Endothelial cell of hepatic sinusoid (primary cell): ENCODE measurements around the gene APOM.

Source experiments
- in situ Hi-C: cut with HindIII; loops from 2 replicates; pipeline ENCODE4 v1.10.0; 2017; ENCODE audit warnings: low sequenced_read_pairs

The APOM gene

DNA sequence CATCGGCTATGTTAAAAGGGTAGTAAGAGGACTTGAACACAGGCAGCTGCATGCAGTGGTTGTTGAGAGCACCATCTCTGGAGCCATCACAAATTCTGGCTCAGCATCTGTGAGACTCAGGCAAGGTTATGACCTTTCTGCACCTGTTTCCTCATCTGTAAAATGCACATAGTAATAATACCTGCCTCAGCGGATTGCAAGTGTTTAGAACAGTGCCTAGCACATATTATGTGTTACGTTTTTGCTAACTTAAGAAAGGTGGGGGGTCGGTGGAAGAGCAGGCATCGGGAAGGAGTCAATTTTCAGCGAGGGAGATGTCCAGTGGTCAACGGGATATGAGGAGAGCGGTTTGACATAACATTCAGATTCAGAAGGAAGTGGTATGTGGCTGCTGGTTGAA lies 22.3 kb downstream of the APOM start:
- in situ Hi-C loops, result no loop called here

DNA sequence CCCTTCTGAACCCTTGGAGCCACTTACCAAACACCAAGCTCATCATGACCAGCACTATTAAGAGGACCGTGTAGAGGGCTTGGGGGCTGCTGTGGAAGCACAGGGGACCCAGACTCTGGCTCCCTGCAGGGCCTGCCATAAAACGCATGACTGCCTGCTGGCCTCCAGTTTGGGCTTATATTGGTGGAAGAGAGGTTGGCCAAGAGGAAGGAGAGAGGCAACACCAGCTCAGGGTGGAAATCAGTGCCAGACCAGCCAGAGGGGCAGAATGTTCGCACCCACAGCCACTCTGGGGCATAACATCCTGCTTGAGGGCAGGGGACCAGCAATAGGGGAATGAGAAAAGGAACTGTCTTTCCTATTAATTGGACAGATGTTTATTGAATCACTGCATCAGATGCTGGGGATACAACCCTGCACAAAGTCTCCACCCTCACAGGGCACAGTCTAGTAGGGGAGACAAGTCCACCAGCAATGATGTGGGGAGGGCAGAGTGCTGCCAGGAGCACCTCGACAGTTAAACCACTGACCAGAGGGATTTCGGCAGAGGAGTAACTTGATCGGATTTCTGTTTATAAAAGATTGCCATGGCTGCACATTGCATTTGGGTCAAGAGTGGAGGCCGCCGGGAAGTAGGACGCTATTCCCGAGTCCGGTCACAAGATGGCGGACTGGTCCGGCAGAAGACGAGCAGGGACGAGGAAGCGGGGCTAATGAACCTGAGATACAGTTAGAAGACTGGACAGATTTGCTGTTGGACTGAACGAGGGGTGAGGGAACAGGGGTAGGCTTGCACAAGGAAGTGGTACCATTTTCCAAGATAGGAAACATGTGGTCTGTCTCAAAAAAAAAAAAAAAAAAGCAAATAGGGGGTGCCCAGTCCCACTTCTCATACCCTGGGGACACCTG lies 24.8 kb downstream of the APOM start, which contains the start of gene LY6G5C:
Gene LY6G5C, minus strand, starts transcription at position 842 of the 909 bp plus-strand sequence. Its CDS starts 694 bp downstream, at position 148.
- in situ Hi-C loops, result no loop called here

DNA sequence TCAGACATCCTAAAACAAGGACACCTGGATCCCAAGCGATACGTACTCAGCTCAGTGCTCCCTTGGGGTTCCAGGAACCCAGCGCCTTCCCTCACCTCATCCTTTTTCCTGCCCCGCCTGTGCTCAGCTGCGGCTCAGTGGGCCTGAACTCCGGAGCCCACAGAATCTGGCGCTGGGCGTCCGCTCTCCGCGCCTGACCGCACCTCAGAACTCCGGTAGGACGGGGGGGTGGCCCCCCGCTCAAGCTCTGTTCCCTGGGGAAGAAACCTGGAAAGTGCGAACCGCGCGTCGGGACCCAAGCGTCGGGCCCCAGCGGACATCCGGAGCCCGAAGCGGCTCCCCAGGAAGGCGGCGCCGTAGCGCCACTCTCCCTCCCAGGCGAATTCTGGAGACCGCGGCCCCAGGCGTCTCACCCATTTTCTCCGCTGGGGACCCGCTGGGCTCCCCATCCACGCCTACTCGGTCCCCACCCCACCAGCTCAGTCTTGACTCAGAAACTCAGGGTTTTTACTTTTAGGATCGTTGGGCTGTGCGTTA lies 25.5 kb downstream of the APOM start:
- in situ Hi-C loops, result no loop called here

DNA sequence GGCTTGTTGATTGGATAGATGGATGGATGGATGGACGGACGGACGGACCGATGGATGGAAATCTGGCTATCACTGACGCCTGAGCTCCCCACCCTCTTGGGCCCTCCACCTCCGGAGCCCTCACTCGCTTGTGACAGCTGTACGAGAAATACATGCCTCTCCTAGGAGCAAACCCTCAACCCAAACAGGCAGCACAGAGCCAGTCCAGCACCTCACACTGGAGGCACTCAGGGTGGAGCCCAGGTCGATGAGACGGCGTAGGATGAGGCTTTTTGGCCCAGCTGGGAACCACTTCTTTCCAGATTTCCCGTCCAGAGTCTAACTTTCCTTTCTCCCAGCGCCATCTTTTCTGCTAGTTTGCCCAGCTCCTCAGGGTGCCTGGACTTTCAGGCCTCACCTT lies 27.9 kb downstream of the APOM start:
- in situ Hi-C loops, result no loop called here

DNA sequence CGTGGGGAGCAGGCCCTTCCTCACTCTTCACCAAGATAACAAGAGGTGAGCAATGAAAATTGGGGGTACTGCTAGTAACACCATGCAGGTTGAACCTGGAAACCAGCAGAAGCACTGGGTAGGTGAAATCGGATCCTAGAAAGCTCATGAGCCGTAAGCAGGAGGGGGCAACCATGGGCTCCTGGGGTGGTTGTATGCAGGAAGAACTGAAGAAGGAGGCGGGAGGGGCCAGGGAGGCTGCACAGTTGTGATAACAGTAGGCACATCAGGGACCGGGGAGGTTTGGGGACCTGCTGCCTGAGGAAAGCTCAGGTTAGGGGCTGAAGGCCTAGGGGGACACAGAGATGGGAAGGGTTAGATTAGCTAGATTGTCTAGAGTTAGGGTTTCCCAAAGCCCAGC lies 30.8 kb downstream of the APOM start:
- in situ Hi-C loops, result no loop called here

DNA sequence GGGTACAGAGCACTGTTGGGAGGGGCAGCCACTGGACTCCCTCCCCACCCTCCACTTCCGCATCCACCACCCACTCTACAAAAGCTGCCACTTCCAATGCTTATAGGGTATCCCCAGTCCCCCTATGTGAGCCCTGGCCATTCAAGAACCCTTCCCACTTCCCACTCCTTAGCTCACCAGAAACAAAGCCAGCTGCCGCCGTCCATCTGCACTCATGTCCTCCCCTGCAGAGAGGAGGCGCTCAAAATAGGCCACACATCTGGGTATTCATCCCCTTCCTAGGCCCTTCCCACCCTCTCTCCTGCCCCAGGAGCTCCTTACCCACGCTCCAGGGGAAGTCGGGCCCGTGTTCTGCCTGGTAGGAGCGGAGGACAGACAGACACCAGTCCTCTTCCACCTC lies 31.6 kb downstream of the APOM start:
- in situ Hi-C loops, result no loop called here

DNA sequence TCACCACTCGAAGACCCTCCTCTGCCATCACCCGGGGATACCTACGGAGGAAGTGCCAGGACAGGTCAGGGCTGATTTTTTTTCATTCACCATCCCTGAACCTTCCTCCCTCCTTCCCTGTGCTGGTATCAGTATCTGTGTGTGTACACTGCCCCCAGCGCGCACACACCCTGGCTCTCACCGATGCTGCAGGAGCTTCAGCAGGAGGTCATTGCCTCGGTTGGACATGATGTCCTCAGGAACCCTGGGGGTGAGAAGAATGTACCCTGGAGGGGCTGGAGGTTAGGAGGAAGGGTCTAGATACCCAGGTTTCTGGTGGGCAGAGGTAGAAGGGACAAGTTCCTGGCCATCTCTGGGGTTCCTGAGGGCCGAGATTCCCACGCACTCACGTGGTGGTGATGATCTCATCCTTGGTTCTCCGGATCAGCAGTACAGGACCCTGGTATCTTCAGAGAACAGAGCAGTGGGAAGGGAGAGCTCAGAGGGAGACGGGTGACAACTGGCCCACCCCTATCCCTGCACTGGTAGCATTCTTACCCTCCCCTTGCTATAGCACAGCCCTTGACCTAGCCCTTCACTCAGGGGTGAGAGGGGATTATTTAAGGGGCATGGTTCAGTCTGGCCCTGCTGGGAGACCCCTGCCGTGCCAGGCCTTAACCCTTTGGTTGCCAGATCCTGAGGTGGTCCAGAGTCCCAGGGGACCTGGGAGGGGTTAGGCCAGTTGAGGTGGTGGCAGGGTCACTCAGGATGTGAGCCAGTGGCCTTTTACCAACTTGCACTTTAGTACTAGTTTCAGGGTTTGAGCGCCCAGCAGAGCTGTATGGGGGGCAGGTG lies 32.4 kb downstream of the APOM start:
- in situ Hi-C loops, result no loop called here

DNA sequence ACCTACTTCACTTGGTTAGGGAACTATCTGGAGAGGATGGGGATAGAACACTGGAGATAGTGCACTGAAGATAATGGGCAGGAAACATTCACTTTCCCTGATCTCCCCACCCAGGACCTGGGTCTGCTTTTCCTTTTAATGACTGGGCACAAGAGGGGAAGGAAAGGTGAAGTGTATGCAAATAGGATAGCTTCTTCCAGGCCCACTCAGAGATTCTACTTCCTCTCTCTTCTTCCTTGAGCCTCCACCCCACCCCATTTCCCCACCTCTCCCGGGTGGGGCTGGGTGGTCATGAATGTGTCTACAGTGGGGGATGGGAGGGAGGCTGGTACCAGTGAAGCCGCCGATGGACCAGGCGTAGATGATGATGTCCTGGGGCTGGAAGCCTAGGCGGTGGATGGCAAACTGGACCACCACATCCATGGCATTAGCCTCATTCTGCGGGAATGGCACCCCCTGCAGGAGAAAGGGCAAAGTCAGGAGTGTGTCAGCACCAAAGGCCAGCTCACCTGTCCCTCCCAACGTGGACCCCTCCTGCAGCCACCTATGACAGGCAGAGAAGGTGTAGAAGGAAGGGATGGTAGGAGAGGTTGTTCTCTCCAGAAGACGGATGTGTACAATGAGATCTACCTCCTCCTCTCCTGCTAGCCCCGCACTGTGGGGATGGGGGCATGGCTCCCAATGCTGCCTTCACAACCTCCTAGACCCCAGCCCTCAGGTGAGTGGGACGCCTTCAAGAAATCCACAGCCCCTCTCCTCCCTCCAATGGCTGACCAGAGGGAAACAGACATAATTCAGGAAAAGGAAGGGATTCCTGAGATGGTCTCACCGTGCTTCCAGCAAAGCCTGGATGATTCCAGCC lies 33.8 kb downstream of the APOM start:
- in situ Hi-C loops, result loop anchor here (5.0 kb wide), 1 partner anchor 43 kb away; no protein-coding TSS in a partner anchor

DNA sequence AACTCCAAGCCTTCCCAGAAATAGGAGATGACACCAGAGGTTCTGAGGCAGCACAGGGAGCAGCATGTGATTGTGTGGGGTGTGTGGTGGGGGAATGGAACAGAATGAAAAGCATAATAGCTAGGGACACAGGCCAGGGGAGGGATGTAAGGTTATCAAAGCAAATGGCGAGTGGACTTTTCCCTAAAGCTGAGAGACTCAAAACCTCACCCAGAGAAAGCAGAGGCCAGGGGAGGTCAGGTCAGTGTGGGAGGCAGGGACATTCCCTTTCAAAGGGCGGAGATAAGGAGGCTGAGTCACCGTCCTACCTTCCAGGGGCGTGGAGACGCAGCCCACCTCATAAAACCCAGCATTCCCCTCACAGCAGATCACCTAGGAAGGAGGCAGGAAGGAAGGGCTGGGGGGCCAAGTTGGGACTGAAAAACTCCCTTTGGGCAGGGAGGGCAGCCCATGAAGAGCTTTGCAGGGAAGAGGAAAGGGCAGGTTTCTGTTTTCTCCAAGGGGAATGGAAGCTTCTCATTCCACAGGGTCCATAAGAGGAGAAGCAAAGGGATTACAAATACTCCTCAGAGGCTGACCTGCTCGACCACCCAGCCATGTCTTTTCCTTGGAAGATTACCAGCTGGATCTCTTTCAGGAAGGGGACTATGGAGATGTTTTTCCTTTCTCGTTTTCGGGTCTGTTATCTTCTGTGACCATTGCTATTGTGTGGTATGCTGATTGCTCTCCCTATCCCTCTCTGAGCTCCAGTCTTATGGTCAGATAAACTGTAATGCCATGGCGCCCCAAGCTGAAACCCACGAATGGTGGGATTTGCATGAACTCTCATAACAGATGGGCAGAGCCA lies 34.8 kb downstream of the APOM start:
- in situ Hi-C loops, result loop anchor here (5.0 kb wide), 1 partner anchor 42 kb away; no protein-coding TSS in a partner anchor

DNA sequence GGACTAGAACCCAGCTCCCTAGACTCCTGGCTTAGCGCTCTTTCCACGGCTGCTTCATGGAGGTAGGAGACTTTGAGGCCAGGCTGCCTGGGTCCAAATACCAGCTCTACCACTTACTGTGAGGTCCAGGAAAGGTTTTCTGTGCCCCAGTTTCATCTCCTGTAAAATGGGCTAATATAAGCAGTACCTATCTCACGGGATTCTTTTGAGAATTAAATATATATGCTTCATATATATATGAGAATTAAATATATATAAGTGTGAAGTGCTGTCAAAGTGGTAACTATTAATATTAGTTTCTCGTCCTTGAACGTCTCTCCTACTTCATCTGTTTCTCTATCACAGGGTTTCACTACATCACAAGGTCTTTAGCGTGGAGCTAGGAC lies 35.4 kb downstream of the APOM start:
- in situ Hi-C loops, result loop anchor here (5.0 kb wide), 1 partner anchor 41 kb away; no protein-coding TSS in a partner anchor

DNA sequence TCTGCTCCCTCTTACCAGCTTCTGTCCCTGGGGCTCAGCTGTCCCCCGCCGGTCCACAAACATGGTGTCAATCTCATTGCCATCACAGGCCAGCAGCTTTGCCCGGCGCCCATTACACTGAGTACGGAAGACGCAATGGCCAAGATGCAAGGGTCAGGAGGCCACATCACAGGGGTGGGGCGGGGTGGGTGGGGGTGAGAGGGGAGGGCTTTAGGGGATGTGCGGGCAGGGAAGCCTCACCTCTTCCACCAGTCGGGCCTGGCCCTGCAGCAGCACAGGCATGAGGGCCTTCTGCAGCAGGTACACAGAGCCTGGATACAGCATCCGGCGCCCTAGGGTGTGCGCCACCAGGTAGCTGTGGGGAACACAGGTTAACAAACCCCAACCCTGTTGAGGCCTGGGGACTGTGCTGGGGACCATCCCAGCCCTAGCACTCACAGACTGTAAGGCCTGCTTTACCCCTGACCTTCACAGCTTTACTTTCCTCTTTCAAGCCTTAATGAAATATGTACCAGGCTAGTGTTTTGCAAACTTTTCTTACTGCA lies 35.9 kb downstream of the APOM start:
- in situ Hi-C loops, result loop anchor here (5.0 kb wide), 1 partner anchor 41 kb away; no protein-coding TSS in a partner anchor

DNA sequence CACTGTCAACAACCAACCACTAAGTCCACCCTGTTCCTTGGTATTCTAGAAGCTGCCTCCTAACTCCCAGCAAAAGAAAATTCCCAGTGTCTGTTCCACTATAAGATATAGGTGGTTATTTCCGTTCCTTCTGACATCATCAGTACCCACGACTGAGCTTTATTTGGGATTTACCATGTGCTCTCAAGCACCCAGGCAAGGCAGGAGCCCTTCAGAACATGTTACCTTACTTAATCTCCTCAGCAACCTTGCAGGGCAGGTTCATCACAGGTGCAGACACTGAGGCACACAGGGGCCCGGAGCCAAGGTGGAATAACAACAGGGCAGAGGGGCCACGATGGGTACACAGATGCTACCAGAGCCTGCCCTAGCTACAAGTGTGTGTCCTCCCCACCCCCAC lies 36.7 kb downstream of the APOM start:
- in situ Hi-C loops, result loop anchor here (5.0 kb wide), 1 partner anchor 40 kb away; no protein-coding TSS in a partner anchor

DNA sequence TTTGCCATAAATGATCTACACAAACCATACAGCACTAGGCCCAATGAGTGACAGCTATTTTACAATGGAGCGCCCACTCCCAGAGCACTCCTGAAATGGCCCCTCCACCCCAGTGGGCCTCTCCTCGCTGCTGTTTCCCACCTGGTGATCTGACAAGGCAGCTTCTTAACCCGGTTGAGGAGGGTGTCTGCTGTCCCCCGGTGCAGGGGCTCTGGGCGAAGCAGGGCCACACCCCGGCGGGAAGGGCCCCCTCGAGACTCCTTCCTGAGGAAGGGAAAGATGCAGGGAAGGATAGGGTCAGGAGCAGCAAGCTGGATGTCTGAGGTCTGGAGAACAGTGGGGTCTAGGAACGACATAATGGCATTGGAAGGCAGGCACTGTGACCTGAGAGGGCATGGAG lies 37.2 kb downstream of the APOM start:
- in situ Hi-C loops, result loop anchor here (5.0 kb wide), 1 partner anchor 39 kb away; no protein-coding TSS in a partner anchor

DNA sequence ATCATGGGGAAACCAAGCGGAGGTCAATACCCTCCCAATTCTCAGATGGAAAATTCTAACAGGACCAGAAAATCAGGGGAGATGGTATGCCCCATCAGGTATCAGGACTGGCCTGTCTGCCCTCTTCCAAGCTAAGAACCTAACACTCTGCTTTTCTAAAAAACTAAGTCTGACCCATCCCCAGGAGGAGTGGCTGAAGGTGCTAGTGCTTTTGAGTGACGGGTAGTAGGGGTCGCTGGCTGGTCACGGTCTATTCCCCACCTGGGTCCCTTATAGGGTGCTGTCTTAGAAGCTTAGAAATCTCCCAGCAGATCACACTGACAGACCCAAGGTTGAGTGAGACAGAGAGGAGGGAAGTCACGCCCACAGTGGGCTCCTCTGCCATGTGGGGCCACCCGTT lies 37.8 kb downstream of the APOM start:
- in situ Hi-C loops, result loop anchor here (5.0 kb wide), 1 partner anchor 39 kb away; no protein-coding TSS in a partner anchor

DNA sequence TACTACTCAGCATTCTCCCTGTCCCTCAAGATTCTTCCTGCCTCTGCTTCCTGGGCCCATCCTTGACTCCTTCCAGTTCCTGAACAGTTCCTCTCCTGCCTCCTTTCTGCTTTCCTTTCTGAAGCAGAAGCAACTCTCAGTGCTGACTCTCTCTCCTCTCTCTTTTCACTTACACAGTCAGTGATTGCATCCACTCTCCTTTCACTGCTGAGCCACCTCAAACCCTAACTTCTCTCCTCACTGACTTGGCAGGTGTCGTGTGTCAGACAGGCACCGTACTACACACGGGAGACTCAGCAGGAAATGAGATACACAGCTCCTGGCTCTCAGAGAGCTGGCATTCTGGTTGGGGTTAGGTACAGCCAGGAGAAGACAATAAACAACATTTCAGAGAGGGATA lies 41.9 kb downstream of the APOM start:
- in situ Hi-C loops, result no loop called here

DNA sequence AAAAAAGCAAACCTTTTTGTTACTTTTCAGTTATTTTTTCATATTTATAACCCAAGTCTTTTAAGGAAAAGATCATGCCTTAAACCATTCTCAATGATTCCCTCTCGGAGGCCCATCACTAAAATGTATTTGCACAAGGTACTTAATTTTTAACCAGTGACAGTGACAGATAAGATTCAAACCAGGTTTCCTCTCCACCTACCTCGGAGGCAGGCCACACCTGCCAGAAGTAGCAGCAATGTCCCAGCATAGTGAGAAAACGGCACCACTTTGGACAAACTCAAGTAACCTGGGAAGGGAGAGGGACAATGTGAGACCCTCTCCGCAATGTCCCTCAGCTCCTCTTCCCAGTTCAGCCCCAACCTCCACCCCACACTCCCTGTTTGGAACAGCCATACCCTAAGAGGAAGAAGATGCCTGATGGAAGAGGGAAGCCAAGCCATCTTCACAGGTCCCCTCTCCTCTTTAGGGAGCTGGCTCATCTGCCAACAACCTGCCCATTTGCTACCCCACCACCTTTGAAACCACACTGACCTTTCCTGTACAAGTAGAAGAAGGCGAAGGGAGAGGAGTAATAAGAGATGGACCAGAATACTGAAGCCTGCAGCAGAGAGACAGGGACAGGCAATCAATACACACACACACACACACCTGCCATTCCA lies 45.2 kb downstream of the APOM start:
- in situ Hi-C loops, result no loop called here

DNA sequence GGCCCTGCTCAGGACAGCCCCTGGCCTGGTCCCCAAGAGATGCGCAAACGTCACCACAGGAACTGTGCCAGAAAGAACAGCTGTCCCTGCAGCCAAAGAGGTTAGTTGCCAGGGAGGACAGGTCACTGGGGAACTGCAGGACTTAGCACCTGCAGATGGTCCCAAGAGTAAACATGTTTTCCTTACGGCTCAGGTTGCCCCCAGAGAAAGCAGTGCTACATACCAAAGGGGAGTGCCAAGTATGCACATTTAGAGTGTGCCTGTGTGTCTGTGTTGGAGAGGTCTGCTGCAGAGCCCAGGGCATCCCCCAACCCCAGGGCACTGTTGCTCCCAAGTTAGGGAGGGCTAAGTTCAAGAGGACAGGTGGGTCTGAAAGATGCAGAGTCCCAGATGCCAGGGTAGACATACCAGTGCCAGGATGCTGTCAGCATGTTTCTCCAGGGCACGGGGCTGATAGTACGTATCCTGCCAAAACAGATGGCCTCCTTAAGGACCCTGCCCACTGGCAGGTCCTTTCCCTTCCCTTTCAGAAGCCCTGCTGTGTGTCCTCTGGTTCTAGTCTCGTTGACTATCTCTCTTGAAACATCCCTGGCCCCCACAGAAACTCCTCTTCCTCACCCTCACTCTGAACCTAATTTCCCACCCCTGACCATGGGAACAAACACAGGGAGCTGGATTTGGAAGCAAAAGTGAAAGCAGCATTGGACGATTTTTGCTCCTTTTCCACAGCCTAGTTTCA lies 46.1 kb downstream of the APOM start:
- in situ Hi-C loops, result no loop called here

DNA sequence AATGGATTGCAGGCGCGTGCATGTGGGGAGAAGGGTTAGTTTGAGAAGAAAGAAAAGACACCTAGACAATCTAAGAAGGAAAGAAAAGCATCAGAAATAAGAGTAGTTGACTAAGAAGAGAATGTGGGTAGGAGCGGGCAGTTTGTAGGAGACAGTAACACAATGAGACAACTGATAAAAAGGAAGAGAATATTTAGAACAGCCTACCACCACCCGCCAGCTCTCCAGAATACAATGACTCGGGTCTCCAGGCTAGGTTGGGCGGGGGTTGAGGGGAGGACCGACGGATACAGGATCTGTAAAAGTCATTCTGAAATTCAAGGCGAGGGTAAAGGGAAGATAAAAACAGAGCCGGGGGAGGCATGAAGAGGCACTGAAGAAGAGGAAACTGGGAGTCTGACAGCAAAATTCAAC lies 46.7 kb downstream of the APOM start:
- in situ Hi-C loops, result no loop called here
